RCC 7860 (cell line): Measurements from ENCODE around the gene NFATC1.

Source experiments
- DNase-seq: peaks from one replicate; pipeline ENCODE4 v3.0.0-alpha.2; 2015; ENCODE audit warnings: low spot score
- FAIRE-seq: peaks from 2 replicates; lab custom pipeline; 2012; peaks lifted over from hg19 to GRCh38; lab: Jason Lieb, UNC

NFATC1 gene

GRCh38 chr18:79515331-79515730, 119.6 kb downstream of the NFATC1 start:
- FAIRE-seq = no peak
- DNase-seq = no peak

GRCh38 chr18:79515944-79516351, 120.2 kb downstream of the NFATC1 start:
- FAIRE-seq (no peak), DNase-seq (no peak)

- DNase-seq = no peak
- FAIRE-seq = no peak
Measured at GRCh38 chr18:79516441-79516931, 120.8 kb downstream of the NFATC1 start.

- no peak for FAIRE-seq
- DNase-seq = no peak
Measured at GRCh38 chr18:79517341-79517740, 121.6 kb downstream of the NFATC1 start.

- FAIRE-seq = no peak
Measured at GRCh38 chr18:79518028-79518682, 122.4 kb downstream of the NFATC1 start.

GRCh38 chr18:79518683-79519128, 123.0 kb downstream of the NFATC1 start:
- FAIRE-seq = no peak

More at GRCh38 chr18:79518028-79518682, 122.4 kb downstream of the NFATC1 start:
- no peak for DNase-seq

GRCh38 chr18:79519751-79520477, 124.2 kb downstream of the NFATC1 start:
- DNase-seq = no peak
- no peak for FAIRE-seq

More at GRCh38 chr18:79518683-79519128, 123.0 kb downstream of the NFATC1 start:
- no peak for DNase-seq

DNA sequence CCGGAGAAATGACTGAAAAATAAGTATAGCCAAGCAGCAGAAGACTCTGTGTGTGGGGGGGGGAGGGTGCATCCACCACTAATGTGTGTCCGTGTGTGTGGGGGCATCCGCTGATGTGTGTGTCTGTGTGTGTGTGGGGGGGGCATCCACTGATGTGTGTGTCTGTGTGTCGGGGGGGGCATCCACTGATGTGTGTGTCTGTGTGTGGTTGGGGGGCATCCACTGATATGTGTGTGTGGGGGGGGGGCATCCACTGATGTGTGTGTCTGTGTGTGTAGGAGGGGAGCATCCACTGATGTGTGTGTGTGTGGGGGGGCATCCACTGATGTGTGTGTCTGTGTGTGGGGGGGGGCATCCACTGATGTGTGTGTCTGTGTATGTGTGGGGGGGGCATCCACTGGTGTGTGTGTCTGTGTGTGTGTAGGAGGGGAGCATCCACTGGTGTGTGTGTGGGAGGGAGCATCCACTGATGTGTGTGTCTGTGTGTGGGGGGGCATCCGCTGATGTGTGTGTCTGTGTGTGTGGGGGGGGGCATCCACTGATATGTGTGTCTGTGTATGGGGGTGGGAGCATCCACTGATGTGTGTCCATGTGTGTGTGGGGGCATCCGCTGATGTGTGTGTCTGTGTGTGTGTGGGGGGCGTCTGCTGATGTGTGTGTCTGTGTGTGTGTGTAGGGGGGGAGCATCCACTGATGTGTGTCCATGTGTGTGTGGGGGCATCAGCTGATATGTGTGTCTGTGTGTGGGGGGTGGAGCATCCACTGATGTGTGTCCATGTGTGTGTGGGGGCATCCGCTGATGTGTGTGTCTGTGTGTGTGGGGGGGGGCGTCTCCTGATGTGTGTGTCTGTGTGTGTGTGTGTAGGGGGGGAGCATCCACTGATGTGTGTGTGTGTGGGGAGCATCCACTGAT, 125.0 kb downstream of the NFATC1 start:
- FAIRE-seq (no peak), DNase-seq (no peak)

- no peak for FAIRE-seq
Measured at GRCh38 chr18:79521416-79522205, 125.9 kb downstream of the NFATC1 start.

GRCh38 chr18:79522451-79523205, 126.9 kb downstream of the NFATC1 start:
- no peak for DNase-seq
- no peak for FAIRE-seq

More at GRCh38 chr18:79521416-79522205, 125.9 kb downstream of the NFATC1 start:
- no peak for DNase-seq

DNA sequence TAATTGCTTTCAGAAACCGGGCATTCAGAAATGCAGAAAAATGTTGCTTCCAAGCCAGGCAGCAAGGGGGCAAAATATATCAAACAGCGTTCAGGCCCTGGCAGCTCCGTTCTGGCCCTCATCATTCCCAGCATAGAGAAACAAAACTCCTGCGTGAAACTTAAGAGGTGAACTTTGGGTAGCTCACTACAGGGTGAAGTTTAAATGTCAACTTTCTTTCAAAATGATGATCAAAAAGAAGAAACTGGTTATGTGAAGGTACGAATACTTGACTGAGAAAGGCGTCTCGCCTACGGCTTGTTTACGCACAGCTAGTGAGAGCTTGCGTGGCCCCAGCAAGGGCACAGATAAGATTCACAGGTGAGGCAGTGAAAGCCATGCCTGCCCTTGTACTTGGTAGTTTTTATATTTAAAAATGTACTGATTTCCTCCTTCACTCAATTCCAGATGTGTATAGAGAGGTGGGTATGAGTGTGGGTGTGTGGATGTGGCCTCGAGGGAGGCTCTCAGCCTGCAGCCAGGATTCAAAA, 127.5 kb downstream of the NFATC1 start:
- FAIRE-seq (no peak), DNase-seq (no peak)

GRCh38 chr18:79523736-79524180, 128.0 kb downstream of the NFATC1 start:
- no peak for DNase-seq
- FAIRE-seq = no peak

- FAIRE-seq = no peak
Measured at GRCh38 chr18:79524181-79525078, 128.7 kb downstream of the NFATC1 start.

GRCh38 chr18:79525556-79526467, 130.1 kb downstream of the NFATC1 start:
- no peak for FAIRE-seq
- no peak for DNase-seq

More at GRCh38 chr18:79524181-79525078, 128.7 kb downstream of the NFATC1 start:
- no peak for DNase-seq

DNA sequence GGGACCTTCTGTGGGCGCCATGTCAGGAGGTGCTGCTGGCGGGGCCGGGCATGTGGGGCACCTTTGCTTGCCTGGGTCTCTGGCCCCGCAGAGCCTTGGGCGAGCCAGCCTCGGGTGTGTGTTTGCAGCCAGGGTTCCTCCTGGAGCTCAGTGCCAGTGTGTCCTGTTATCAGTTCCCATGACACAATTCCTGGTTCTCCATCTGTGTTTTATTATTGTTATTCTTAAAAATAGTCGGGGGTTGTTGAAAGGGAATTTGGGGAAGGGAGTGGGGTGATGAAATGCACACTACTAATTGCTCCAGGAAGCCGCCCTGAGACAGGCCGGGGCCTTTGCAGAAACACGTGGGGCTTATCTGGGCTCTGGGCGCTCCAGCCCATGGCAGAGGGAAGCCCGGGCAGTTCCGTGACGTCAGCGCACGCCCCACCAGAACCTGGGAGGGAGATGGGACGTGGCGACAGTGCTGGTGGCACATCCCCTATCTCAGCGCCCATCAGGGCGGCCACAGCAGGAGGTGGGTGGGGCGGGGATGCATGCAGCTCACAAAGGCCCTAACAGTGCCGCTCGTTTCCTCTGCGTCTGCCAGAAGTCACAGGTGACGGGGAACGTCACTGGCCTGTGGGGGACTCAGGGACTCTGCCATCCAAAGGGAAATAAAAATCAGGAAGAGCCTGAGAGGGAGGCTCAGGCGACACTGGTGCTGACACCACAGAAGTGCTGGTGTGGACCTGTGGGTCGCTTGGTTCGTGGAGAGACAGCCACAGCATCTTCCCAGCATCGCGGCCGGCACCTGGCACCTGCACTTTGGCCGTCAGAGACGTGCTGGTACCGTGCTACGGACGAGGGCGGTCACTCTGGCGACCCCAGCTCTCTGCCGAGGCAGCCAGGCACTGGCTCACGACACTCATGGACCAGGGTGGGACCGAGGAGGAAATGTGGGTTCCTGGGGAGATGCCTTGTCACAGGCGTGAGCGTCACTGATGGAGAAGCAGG, 131.0 kb downstream of the NFATC1 start:
- FAIRE-seq (no peak), DNase-seq (no peak)
